K562 (cell line): ENCODE results near the gene COQ10B. TPM values are rescaled to one million over a fixed set of nuclear protein-coding genes. Genes with fewer than 3 reads are reported as not detected.
A peak's percentile ranks its signal among the peaks of the same experiment; 100 is the strongest.

ENCODE experiments used
- AFF4 ChIP-seq: sonication (generic); formaldehyde crosslinking; IDR thresholded peaks from 2 replicates; pipeline ENCODE4 v1.8.0; 2023; ENCODE audit warnings: mild to moderate bottlenecking, missing genetic modification reagents
- EHMT2 ChIP-seq: fragments of 450-650 bp; IDR thresholded peaks from 2 replicates; pipeline ENCODE4 v1.6.1; 2018; ENCODE audit warnings: antibody characterized with exemption
- ETV5 ChIP-seq: sonication (generic); formaldehyde crosslinking; IDR thresholded peaks from 2 replicates; pipeline ENCODE4 v1.4.0; 2020; ENCODE audit warnings: low read depth, mild to moderate bottlenecking, missing genetic modification reagents
- FIP1L1 ChIP-seq: fragments of 200-400 bp; formaldehyde crosslinking; IDR thresholded peaks from 2 replicates; pipeline ENCODE4 v1.6.1; 2018; ENCODE audit warnings: mild to moderate bottlenecking, low read depth, low read length; ENCODE audit not compliant: poor library complexity, severe bottlenecking
- HDAC3 ChIP-seq: fragments of 450-650 bp; IDR thresholded peaks from 2 replicates; pipeline ENCODE4 v1.6.1; 2018; ENCODE audit warnings: borderline replicate concordance, mild to moderate bottlenecking, moderate library complexity; ENCODE audit not compliant: partially characterized antibody
- KLF6 ChIP-seq: fragments of 250-450 bp; sonication (Bioruptor Pico); IDR thresholded peaks from 2 replicates; pipeline ENCODE4 v1.4.0; 2020; ENCODE audit warnings: mild to moderate bottlenecking, moderate library complexity, borderline replicate concordance
- MCM7 ChIP-seq, 2 experiments: fragments of 450-650 bp; IDR thresholded peaks; 2 replicates each; pipeline ENCODE4 v1.6.1; 2016 to 2018
- MTA1 ChIP-seq: fragments of 450-650 bp; IDR thresholded peaks from 2 replicates; pipeline ENCODE4 v1.6.1; 2017; ENCODE audit warnings: borderline replicate concordance
- MTF1 ChIP-seq: fragments of 250-450 bp; sonication (Bioruptor Pico); IDR thresholded peaks from 2 replicates; pipeline ENCODE4 v1.9.0; 2021; ENCODE audit warnings: moderate library complexity, mild to moderate bottlenecking, inconsistent platforms, borderline replicate concordance
- NCOR1 ChIP-seq: fragments of 450-650 bp; IDR thresholded peaks from 2 replicates; pipeline ENCODE4 v1.6.1; 2016; ENCODE audit warnings: mild to moderate bottlenecking, moderate library complexity
- NEUROD1 ChIP-seq: fragments of 150-350 bp; IDR thresholded peaks from 2 replicates; pipeline ENCODE4 v1.6.1; 2014; ENCODE audit warnings: borderline replicate concordance, low read length, low read depth; ENCODE audit not compliant: partially characterized antibody
- NFYB ChIP-seq: IDR thresholded peaks from 2 replicates; pipeline ENCODE4 v1.6.1; 2011; ENCODE audit warnings: mild to moderate bottlenecking, moderate library complexity; ENCODE audit not compliant: insufficient read length; ENCODE audit errors: extremely low read depth
- RB1 ChIP-seq: fragments of 450-650 bp; IDR thresholded peaks from 2 replicates; pipeline ENCODE4 v1.6.1; 2017; ENCODE audit warnings: low read depth, mild to moderate bottlenecking
- THRAP3 ChIP-seq: fragments of 450-650 bp; IDR thresholded peaks from 2 replicates; pipeline ENCODE4 v1.6.1; 2016; ENCODE audit warnings: mild to moderate bottlenecking, inconsistent platforms, borderline replicate concordance
- ZBTB17 ChIP-seq: fragments of 450-650 bp; formaldehyde crosslinking; IDR thresholded peaks from 2 replicates; pipeline ENCODE4 v1.4.0; 2020; ENCODE audit warnings: mild to moderate bottlenecking
- ZFP30 ChIP-seq: fragments of 250-450 bp; sonication (Bioruptor Pico); IDR thresholded peaks from 2 replicates; pipeline ENCODE4 v1.8.0; 2022; ENCODE audit warnings: moderate library complexity, mild to moderate bottlenecking, inconsistent platforms, borderline replicate concordance
- ZNF408 ChIP-seq: fragments of 250-450 bp; sonication (Bioruptor Pico); IDR thresholded peaks from 2 replicates; pipeline ENCODE4 v1.4.0; 2020; ENCODE audit warnings: low read depth, mild to moderate bottlenecking, moderate library complexity
- ZNF592 ChIP-seq: fragments of 450-650 bp; IDR thresholded peaks from 2 replicates; pipeline ENCODE4 v1.6.1; 2017; ENCODE audit warnings: antibody characterized with exemption, mild to moderate bottlenecking
- polyA plus RNA-seq, 8 experiments: library from polyadenylated mRNA; depleted of rRNA in 4 of 8; stranded (reverse) in 5 of 8; unstranded in 3 of 8; fragments of >200 nt; fragmentation: Nextera tagmentation in 2 of 8; fragmentation: Illumina TruSeq in 1 of 8; extraction: Ambion mirVana in 2 of 8; extraction: Trizol in 1 of 8; gene quantifications; 2 replicates each; pipeline versions ENCODE4 v1.2.1 to v1.2.3, GENCODE V29; 2011 to 2014; ENCODE audit warnings: inconsistent platforms in 1 of 8, missing spikeins in 1 of 8
- total RNA-seq, 7 experiments: library from RNA; depleted of rRNA in 6 of 7; stranded (reverse); fragments of >200 nt in 6 of 7; fragmentation: Illumina TruSeq in 2 of 7; extraction: Trizol in 2 of 7; gene quantifications; 2 replicates each; pipeline versions ENCODE4 v1.2.1 to v1.2.3, GENCODE V29; 2011 to 2021; ENCODE audit warnings: low replicate concordance in 1 of 7

The COQ10B gene
- total and polyA plus RNA-seq, 9 of the 15 experiments (the other 6 are each of a cell fraction or from before 2014, with no cell fraction given) = 3.1 to 13.1 (median 7.7) TPM

- TF ChIP-seq NFYB (peak; percentile 89), ZFP30 (no peak), MCM7 (IDR thresholded peaks at IDR 0.05) (no peak), KLF6 (CRISPR knock-in tag) (no peak), AFF4 (CRISPR knock-in tag) (peak; percentile 89; the same call in 1 of the 2 replicates), ETV5 (CRISPR knock-in tag) (peak; percentile 47; the same call in 1 of the 2 replicates), RB1 (peak; percentile 40; the same call in 1 of the 2 replicates), ZNF408 (CRISPR knock-in tag) (no peak), EHMT2 (no peak), ZNF592 (no peak), MTA1 (no peak), NEUROD1 (no peak), FIP1L1 (peak; percentile 32), THRAP3 (no peak), NCOR1 (no peak), MTF1 (CRISPR knock-in tag) (no peak), HDAC3 (peak; percentile 90), ZBTB17 (CRISPR knock-in tag) (no peak)
Observed at GRCh38 chr2:197453123-197453913, at the start of gene COQ10B (continued).
